Activated T-helper 1 cell treated with Interleukin-2 at 50 U/mL for 16 hours (primary cell): ENCODE results near the gene TFG.
"Not testable (repeated sequence)": the region's sequence is repeated elsewhere in the genome, so short reads cannot be mapped to it uniquely, and the experiment has no call there.

Source experiments
- DNase-seq: peaks from one replicate; pipeline ENCODE4 v3.0.0-alpha.2; 2020; ENCODE audit warnings: low read depth

The TFG gene

GRCh38 chr3:100708989-100709841, at the start of gene TFG:
Gene TFG, plus strand, starts transcription at chr3:100709494. Its CDS starts 4,192 bp downstream, at chr3:100713686.
- DNase-seq, result peak; percentile 94

GRCh38 chr3:100661294-100661693, 48.0 kb upstream of the TFG start:
- DNase-seq, result not testable (repeated sequence)

DNA sequence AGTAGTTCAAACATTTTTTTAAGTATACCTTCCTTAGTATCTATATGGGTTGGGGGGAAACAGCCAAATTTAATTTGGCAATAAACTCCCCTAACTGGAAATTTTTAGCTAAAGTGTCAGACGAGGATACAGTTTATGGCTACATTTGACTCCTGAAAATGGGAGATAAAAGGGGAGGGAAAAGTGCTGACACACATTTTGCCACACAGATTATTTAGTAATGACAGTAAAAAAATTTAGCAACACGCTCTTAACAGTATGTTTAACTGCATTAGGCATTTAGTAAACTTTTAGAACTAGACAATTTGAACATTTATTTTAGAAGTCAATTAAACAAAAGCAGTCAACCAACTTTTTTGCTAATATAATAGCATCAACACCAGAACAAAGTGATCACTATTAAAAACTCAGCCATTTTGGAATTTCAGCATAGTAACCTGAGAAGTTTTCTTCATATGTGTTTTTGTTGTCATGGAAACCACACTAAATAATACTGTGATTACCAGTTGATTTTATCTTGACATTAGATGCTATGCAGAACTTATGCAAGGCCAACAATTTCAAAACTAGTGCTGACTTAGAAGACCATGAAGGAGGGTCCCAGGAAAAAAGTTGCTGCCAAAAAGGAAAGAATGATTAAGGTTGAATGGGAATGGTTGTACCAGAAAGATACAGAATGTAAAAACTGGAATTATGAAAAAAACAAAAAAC, 47.0 kb upstream of the TFG start:
- no peak for DNase-seq

DNA sequence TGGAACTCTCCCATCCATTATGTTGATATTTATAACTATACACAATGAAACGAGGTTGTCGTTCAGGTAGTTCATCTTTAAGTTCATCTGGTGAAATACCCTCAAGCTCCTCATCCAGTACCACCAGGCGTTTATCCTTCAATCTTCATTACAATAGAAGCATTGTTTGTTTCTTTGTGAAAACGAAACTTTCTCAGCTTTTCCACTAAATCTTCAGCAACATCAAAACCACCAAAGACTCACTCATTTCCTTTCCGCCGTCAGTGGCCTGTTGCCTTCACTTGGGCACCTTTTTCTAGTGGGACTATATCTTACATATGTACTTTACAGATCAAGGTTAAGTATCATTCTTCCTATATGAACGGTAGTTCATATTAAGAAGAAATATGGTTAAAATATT, 44.1 kb upstream of the TFG start:
- DNase-seq, result no peak

- not testable (repeated sequence) for DNase-seq
Measured at GRCh38 chr3:100666699-100667098, 42.6 kb upstream of the TFG start.

- not testable (repeated sequence) for DNase-seq
Measured at GRCh38 chr3:100667316-100667715, 42.0 kb upstream of the TFG start.

GRCh38 chr3:100670995-100671394, 38.3 kb upstream of the TFG start:
- not testable (repeated sequence) for DNase-seq

- DNase-seq, result no peak
Measured at GRCh38 chr3:100681496-100681895, 27.8 kb upstream of the TFG start.

- no peak for DNase-seq
Measured at GRCh38 chr3:100682056-100682853, 27.0 kb upstream of the TFG start.

- no peak for DNase-seq
Measured at GRCh38 chr3:100682854-100683760, 26.2 kb upstream of the TFG start.

DNA sequence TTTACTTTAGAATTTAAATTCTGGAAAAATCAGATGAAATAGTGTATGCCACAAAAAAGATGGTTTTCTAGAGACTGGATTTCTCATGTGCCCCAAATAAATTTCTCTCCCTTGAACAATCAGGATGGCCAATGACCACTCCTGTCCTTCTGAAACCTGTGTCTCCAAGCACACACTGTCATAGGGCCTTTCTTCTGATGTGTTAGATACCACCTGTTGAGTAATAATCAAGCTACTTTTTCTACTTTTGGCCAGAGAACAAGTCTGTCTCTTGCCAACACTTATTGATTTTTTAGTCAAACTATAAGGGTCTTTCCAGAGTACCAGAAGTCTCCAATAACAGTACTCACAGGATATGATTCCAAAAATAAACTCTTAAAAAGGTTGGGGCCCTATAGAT, 16.1 kb upstream of the TFG start:
- no peak for DNase-seq

- no peak for DNase-seq
Measured at GRCh38 chr3:100695696-100696095, 13.6 kb upstream of the TFG start.

DNA sequence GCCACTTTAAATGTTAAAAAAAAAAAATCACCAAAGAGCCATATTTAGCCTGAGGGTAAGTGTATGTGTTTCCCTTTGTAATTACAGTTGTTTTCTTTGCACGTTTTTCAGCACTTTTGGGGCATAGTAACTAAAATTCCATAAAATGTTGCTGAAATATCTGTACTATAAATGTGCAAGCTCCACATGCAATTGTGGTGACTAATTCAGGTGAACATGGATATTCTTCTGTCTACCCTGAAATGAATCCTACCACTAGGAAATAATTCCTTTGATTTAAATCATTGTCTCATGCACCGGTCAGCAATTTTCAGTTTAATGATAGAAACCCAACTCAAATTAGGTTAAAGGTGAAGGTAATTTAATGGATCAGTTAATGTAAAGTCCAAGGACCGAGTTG, 13.1 kb upstream of the TFG start:
- DNase-seq, result no peak

GRCh38 chr3:100697172-100697571, 12.1 kb upstream of the TFG start:
- DNase-seq, result no peak

- no peak for DNase-seq
Measured at GRCh38 chr3:100697723-100698285, 11.5 kb upstream of the TFG start.

GRCh38 chr3:100698736-100699135, 10.6 kb upstream of the TFG start:
- DNase-seq, result no peak

DNA sequence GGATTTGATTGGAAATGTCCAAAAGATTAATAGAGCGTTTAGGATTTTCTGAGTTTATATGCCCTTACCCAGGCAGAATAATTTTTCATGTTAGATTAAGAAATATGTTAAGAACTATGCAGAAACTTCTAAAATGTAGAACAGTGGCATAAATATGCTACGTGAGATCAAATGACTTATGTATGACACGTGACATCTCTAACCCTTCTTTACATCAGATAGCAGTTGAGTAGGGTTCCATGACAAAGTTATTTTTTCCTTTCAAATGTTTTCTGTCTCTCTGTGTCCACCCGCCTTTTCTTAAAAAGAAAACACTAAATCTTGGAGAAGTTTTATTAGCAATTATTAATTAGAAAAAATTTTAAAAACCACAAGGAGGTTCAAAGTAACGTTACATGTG, 8.6 kb upstream of the TFG start:
- DNase-seq, result no peak

DNA sequence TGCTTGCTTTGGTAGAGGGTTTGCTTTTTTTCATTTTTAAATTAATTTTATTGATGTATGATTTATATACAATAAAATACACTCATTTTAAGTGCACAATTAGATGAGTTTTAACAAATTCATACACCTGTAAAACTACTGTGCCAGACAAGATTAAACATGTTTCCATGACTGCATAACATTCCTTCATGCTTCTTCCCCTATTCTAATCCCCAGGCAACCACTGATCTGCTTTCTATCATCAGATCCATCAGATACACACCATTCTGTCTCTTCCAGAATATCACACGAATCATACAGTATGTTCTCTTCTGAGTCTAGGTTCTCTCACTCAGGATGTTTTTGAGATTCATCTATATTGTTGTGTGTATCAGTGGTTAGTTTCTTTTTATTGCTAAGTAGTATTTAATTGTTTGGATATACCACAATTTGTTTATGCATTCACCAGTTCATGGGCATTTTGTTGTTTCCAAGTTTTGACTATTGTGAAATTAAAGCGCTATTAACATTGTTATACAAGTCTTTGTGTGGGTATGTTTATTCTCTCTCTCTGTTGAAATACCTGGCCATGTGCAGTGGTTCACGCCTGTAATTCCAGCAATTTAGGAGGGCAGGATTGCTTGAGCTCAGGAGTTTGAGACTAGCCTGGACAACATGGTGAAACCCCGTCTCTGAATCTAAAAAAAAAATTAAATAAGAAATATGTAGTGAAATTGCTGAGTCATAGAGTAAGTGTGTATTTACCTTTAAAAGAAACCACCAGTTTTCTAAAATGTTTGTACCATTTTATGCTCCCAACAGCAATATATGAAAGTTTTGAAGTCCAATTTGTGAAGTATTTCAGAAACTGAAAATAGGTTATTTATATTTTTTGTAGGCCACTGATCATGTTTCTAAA, 7.0 kb upstream of the TFG start:
- no peak for DNase-seq

DNA sequence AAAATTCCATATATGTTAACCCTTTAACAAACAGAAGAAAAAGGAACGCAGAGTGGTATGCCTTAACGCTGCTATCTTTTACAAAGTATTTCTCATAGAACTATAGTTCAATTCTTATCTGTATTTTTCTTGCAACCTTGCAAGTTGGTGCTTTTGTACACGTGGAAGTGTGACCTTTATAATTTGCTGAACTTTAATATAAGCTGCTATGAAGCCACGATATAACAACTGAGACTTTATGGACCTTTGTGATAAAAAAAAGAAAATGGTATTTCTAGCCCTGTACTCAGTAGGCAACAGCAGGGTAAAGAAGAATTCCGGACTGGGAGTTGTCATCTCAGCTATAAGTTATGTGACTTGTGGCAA, 6.3 kb upstream of the TFG start:
- DNase-seq, result no peak

DNA sequence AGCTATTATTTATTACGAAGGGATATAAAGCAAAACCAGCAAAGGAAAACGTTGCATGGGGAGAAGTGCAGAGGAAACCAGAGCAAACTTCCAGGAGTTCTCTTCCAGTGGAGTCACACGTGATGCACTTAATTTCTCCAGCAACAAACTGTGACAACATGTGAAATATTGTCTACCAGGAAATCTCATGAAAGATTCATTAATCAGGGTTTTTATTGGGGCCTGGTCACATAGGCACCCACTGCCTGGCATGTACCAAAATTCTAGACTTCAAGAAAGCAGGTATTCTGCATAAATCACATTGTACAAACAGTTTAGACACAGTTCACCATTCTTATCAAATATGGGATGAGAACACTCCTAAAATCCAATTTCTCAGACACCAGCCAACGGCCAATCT, 5.4 kb upstream of the TFG start:
- no peak for DNase-seq
